ENCODE measurements around the gene GFI1. TPM values are rescaled to one million over a fixed set of nuclear protein-coding genes. Genes with fewer than 3 reads are reported as not detected.

GFI1 gene
- total RNA-seq, 1 experiment from 2014 or later = 0.48 TPM

DNA sequence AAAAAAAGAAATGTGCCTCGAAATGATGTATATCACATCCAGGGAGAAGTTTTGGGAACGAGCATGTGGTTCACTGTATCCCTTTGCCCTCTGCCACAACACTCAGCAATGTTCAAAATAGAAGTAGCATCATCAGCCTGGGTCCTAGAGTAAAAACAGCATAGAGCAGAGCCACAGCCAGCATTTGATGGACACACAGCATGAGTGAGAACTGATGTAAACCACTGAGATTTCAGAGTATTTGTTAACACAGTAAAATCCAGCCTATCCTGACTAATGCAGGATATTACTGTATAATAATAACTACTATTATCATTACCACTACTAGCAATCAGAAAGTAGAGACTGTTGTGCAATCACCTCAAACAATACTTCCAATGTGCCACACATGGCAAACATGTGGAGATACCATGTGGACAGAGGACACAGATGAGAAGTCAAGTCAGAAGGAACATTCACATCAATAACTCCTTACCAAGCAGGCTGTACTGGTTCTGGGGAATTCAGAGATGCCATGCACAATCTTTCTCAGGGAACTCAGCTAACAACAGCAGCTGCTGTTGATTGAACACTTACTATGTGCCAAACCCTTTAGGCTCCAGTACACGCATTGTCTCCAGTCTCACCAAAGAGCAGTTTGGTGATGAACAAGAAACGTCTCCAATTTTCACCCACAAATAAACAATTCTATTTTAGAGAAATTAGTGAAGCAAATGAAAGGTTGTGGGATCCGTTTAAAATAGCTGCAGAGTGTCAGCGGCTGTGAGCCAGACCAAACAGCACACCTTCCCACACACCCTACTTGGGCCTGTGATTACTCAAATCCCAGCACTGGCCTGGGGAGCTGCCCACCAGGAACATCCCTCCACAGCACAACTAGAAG lies 16.6 kb upstream of the GFI1 start:
- no peaks in the 10 kb centered on the region for H3K36me3 ChIP-seq (replicated peaks; ENCODE audit: control insufficient read depth, insufficient read depth, low read length)
- no peak for DNase-seq
- no peak overlapping the region for H3K4me3 ChIP-seq (ENCODE audit: insufficient read depth, low read depth, low read length)
- no peaks in the 10 kb centered on the region for H3K27me3 ChIP-seq (ENCODE audit: control insufficient read depth, insufficient read depth, low read length)

DNA sequence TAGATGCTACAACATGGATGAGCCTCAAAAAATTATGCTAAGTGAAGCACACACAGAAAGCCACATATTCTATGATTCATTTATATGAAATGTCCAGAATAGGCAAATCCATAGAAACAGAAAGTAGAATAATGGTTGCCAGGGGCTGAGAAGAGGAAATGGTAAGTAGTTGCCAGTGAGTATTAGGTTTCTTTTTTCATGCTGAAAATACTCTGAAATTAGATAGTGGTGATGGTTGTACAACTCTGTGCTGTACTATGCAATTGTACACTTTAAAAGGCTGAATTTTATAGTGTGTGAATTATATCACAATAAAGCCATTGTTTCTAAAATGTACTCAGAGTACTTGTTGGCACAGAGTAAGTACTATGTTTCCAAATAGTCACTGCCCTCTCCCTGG lies 15.5 kb upstream of the GFI1 start:
- no peak for DNase-seq
- H3K4me3 ChIP-seq (ENCODE audit: insufficient read depth, low read depth, low read length) = no peak overlapping the region

DNA sequence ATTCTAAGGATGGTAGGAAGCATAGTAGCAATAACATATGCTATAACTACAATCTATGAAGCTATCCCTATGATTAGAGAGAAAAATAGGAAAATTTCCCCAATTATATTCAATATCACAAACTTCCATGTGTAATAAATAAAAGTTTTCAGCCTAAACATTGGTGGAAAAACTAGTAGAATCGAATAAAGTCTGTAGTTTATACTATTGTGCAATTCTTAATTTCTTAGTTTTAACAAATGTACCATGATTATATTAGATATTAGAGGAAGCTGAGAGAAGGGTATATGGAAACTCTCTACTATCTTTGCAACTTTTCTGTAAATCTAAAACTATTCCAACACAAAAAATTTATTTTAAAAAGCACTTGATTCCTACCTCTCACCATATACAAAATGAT lies 13.8 kb upstream of the GFI1 start:
- no peak for DNase-seq
- Histone ChIP-seq H3K36me3 (replicated peaks; ENCODE audit: control insufficient read depth, insufficient read depth, low read length) (no peaks in the 10 kb centered on the region), H3K4me3 (ENCODE audit: insufficient read depth, low read depth, low read length) (no peak overlapping the region), H3K27me3 (ENCODE audit: control insufficient read depth, insufficient read depth, low read length) (no peaks in the 10 kb centered on the region)

More for the DNA sequence above, 15.5 kb upstream of the GFI1 start:
- Histone ChIP-seq H3K27me3 (ENCODE audit: control insufficient read depth, insufficient read depth, low read length) (no peaks in the 10 kb centered on the region), H3K36me3 (replicated peaks; ENCODE audit: control insufficient read depth, insufficient read depth, low read length) (no peaks in the 10 kb centered on the region)

DNA sequence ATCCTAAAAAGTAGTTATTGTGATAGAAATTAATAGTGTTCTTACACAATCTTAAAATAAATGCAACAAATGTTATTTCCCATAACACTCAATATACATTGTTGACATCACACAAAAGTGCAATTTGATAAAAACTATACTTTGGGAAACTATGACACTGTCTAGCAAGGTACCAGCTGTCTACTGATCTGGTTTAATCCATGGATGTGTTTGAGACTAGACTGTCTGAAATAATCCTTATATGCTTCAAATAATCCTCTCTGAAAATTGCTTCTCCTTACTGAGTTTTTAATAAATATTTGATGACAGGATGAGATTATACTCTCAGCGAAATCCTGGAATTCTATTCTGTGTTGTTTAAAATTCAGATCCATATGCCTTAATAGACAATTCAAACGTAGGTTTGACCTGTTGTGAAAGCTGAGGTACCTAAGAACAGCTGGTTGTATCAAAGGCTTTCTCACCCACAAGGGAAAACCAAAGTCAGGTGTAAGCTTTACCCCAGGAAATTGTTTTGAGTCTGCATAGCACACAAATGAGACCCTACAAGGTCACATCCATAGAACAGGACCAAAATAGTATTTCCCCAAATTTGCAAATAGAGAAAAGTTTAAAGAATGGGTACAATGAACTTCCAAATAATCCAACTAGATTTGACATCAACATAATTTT lies 8.8 kb upstream of the GFI1 start:
- DNase-seq = no peak
- Histone ChIP-seq H3K36me3 (replicated peaks; ENCODE audit: control insufficient read depth, insufficient read depth, low read length) (no peaks in the 10 kb centered on the region), H3K4me3 (ENCODE audit: insufficient read depth, low read depth, low read length) (no peak overlapping the region), H3K27me3 (ENCODE audit: control insufficient read depth, insufficient read depth, low read length) (peaks cover 3% of the 10 kb centered on the region; the same call in 1 of the 2 replicates)

DNA sequence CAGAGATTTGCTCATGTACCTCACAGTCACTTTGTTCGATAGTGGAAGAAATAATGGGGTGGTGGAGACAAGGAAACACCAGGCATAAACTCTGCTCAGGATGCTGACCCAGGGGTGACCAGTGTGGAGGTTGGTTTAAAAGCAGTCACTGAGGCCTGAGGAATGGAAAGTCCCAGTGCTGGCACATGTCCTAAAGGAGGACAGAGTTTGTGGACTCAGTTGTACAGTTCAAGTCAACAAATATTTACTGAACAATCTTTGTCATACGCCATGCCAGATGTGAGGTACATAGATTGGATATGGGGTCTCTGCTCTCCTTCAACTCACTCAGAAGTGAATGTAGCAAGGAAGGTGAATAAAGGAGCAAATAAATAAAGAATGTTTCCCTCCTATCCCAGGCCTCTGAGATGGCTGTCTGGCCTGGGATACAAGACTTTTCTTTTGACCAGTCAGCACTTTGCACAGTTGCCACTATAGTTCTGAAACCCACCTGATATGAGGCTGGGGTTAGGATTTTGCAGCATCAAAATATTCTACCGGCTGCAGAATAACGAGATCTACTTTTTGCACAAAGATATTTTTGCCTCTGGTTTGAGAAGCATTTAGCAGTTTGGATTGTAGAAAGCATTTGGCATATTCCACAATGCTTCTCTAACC lies 7.9 kb upstream of the GFI1 start:
- peaks cover 10% of the 10 kb centered on the region for H3K27me3 ChIP-seq (ENCODE audit: control insufficient read depth, insufficient read depth, low read length)
- no peak for DNase-seq
- no peaks in the 10 kb centered on the region for H3K36me3 ChIP-seq (replicated peaks; ENCODE audit: control insufficient read depth, insufficient read depth, low read length)
- no peak overlapping the region for H3K4me3 ChIP-seq (ENCODE audit: insufficient read depth, low read depth, low read length)

DNA sequence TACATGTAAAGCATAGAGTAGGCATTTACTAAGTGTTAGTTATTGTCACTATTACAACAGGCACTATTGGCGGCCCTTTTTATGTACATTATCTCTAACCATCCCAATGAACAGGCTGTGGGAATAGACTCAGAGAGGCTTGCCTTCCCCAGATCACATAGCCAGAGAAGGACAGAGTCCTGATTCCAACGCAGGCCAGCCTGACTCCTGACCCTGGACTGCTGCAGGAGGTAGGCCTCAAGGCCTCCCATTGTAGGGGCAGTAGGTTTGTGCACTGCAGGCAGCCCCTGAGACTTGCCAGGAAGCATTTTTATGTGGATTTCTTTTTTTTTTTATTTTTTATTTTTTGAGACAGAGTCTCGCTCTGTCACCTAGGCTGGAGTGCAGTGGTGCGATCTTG lies 6.4 kb upstream of the GFI1 start:
- Histone ChIP-seq H3K36me3 (replicated peaks; ENCODE audit: control insufficient read depth, insufficient read depth, low read length) (no peaks in the 10 kb centered on the region), H3K27me3 (ENCODE audit: control insufficient read depth, insufficient read depth, low read length) (peaks cover 25% of the 10 kb centered on the region), H3K4me3 (ENCODE audit: insufficient read depth, low read depth, low read length) (no peak overlapping the region)
- DNase-seq = no peak

DNA sequence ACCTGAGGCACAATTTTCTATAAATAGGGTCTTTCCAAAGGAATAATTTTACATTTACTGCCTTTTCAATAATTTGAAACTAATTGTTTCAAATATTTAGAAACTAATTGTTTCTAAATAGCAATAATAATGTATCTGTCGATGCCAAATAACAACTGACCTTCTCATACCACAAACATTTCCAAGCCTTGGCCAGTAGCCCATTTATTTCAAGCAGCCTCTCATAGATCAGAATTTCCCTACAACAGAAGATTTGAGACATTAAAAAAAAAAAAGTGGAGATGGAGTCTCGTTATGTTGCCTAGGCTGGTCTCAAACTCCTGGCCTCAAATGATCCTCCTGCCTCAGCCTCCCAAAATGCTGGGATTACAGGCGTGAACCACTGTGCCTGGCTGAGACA lies 2.1 kb upstream of the GFI1 start:
- Histone ChIP-seq H3K36me3 (replicated peaks; ENCODE audit: control insufficient read depth, insufficient read depth, low read length) (no peaks in the 10 kb centered on the region), H3K4me3 (ENCODE audit: insufficient read depth, low read depth, low read length) (no peak overlapping the region), H3K27me3 (ENCODE audit: control insufficient read depth, insufficient read depth, low read length) (peaks cover 68% of the 10 kb centered on the region)
- DNase-seq = no peak

DNA sequence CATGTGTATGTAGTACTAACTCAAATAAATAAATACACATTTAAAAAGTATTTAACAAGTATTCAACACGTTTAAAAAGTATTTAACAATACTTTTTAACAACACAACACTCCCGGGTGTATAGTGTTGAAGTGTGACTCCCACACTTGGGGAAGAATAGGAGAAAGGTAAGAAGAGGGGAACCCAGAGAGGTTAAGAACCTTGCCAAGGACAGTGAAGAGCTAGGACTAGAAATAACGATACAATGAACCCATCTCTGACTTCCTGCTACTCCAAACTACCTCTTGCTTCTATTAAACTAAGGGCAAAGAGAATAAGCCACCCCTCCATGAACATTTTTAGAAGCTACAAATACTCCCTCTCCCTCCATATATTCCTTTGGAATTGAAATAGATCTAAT lies 1.7 kb upstream of the GFI1 start:
- Histone ChIP-seq H3K4me3 (ENCODE audit: insufficient read depth, low read depth, low read length) (no peak overlapping the region), H3K27me3 (ENCODE audit: control insufficient read depth, insufficient read depth, low read length) (peaks cover 72% of the 10 kb centered on the region), H3K36me3 (replicated peaks; ENCODE audit: control insufficient read depth, insufficient read depth, low read length) (no peaks in the 10 kb centered on the region)
- DNase-seq = no peak

DNA sequence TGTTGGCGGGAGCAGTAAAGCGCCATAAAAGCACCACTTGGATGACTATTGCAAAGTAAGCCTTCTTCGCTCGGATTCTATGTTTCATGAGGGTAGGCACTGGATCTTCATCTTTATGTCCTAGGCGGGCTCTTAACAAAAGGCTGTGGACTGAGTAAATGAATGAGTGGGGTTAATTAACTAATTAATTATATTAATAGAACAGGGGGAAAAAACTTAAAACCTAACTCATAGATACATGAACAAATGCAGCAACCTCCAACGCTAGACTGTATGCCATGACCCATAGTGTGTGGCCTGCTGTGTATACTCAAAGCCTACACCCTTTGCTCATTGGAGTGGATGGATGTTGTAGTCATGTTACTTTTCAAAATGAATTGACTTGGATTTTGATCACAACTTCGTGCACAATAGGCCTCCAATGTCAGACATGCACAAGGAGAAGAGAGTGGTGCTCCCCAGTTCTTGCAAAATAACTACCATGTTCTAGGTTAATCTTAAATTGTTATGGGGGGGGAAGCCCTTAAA lies 417 bp upstream of the GFI1 start:
- Histone ChIP-seq H3K27me3 (ENCODE audit: control insufficient read depth, insufficient read depth, low read length) (peaks cover 85% of the 10 kb centered on the region), H3K4me3 (ENCODE audit: insufficient read depth, low read depth, low read length) (peak overlapping the region; percentile 32), H3K36me3 (replicated peaks; ENCODE audit: control insufficient read depth, insufficient read depth, low read length) (no peaks in the 10 kb centered on the region)
- no peak for DNase-seq

DNA sequence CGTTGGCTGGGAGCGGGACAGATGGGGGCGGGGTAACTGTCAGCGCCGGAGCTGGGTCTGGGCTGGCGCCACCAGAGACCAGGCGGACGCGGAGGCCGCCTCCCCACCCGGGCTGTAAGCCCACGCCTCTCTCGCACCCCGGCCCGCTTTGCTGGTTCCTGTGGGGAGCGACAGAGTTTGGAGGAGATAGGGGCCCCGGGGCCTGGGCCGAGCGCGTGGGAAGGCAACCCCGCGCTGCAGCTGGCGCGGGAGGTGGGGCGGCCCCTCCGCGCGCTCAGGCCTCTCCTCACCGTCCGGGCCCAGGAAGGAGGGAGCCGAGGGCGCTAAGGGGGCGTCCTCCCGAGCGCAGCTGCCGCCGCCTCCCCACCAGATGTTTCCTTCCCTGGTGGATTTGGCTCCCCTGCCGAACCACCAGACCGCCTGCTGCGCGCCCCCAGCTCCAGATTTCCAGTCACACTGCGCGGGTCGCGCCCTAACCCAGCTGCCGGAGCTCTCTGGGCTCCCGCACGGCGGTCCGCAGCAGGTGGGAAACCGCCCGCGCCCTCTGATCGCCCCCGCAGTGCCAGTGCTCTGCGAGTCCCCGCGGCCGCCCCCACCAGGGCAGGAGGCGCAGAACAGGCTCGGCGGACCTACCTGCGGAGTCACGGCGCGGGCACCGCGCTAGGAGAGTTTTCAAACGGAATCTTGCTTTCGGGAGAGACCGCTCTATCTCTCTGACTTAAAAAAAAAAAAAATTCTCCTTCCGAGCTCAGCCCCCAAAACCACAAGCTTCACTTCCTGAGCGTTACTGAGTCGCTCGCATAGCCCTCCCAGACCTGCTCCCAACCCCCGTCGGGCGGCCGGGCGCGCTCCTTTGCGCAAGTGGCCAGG lies 1.1 kb downstream of the GFI1 start:
- peak overlapping the region; percentile 45 for H3K4me3 ChIP-seq (ENCODE audit: insufficient read depth, low read depth, low read length)
- H3K36me3 ChIP-seq (replicated peaks; ENCODE audit: control insufficient read depth, insufficient read depth, low read length) = no peaks in the 10 kb centered on the region
- peak; percentile 82 for DNase-seq
- H3K27me3 ChIP-seq (ENCODE audit: control insufficient read depth, insufficient read depth, low read length) = peaks cover 98% of the 10 kb centered on the region

DNA sequence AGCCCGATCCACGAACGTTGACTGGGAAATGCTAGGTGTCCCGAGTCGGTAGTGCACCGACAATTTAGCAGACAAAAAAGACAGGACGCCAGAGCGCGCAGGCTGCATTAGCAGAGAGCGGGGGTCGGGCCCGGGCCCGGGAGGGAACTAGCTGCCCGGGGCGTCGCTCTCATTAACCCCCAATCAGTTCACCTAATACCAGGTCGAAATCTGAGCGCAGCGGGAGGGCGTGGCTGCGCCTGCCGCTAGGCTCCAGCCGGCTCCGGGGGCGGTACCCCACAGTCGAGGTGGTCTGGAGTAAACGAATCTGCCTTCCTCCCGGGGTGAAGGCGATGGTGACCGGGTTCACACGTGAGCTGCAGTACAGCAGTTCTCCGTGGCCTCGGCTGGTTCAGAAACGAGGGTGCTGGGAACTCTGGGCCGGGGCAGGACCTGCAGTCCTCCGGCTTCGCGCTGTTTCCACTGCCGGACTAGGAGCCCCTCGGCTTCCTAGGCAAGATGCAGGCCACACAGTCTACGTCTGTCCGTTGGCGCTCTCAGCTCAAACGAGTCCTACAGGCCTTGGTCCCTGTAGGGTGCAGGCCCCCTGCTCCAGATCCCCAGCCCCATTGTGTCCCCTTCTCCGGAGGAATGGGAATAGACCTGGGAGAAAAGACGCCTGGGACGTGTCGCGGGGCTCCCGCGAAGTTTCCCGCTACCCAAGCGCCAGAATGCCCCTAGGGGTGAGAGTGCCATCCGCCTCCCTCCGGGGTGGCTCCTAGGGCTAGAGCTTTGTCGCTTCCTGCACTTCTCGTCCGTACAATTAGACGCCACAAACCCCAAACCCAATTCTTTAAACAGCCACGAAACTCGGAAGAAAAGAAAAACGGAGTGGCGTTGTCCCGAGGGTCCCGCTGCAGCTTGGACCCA lies 2.0 kb downstream of the GFI1 start:
- Histone ChIP-seq H3K27me3 (ENCODE audit: control insufficient read depth, insufficient read depth, low read length) (peaks cover 100% of the 10 kb centered on the region), H3K36me3 (replicated peaks; ENCODE audit: control insufficient read depth, insufficient read depth, low read length) (no peaks in the 10 kb centered on the region), H3K4me3 (ENCODE audit: insufficient read depth, low read depth, low read length) (peak overlapping the region; percentile 45)
- DNase-seq = peak; percentile 73

DNA sequence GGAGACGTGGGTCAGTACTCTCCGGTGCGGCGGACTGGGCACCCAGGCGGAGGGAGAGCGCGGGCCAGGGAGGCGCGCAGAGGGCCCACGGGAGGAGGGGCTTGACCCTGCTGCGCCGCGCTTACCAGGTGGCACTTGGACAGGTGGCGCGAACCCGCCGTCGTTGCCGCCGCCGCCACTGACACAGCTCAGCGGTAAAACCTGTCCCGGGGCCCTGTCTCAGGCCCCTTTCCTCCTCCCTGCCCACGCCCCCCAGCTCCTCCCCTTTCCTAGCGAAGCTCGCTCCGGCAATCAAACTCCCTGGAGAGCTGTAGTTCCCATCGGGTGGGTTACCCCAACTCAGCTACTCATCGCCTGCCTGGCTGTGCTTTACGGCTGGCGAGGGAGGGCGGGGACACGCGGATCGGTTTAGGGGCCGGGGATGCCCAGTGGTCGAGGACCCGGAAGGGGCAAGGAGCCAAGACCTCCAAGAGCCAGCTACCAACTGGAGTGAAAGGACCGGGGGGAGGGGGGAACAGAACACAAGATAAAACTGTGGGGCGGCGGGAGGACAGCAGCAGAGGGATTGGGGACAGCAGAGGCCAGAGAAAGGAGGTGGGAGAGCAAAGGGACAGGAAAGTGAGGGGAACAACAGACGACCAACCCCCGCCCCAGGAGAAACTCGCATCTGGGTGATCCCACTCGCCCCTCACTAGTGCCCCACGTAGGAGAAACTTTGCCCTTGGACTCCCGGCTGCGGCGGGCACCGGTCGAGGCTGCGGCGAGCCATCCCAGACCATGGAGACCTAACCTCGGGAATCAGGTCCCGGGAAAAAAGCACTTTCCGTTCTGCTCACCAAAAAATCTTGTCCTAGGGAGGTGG lies 2.9 kb downstream of the GFI1 start:
- Histone ChIP-seq H3K27me3 (ENCODE audit: control insufficient read depth, insufficient read depth, low read length) (peaks cover 100% of the 10 kb centered on the region), H3K4me3 (ENCODE audit: insufficient read depth, low read depth, low read length) (peak overlapping the region; percentile 45), H3K36me3 (replicated peaks; ENCODE audit: control insufficient read depth, insufficient read depth, low read length) (no peaks in the 10 kb centered on the region)
- peak; percentile 78 for DNase-seq
